Endothelial cell of umbilical vein (primary cell): Measurements from ENCODE around the gene ARMC8. TPM values are rescaled to one million over a fixed set of nuclear protein-coding genes. Genes with fewer than 3 reads are reported as not detected.
A peak's percentile ranks its signal among the peaks of the same experiment; 100 is the strongest.

Source experiments
- BruUV-seq: library from RNA; stranded (reverse); fragments of 400-500 nt; replicated peaks from 2 replicates; lab custom pipeline; 2021; lab: Mats Ljungman, UMichigan
- CTCF ChIA-PET: fragments of 300-600, 350-600 bp; sonication (Branson Sonifier 250); formaldehyde crosslinking; loops from one replicate; lab custom pipeline; 2021; ENCODE audit warnings: antibody characterized with exemption, inconsistent platforms; lab: Charles Lee
- POLR2A ChIA-PET: fragments of 300-600, 350-600 bp; sonication (Branson Sonifier 250); formaldehyde crosslinking; loops from one replicate; lab custom pipeline; 2021; ENCODE audit warnings: antibody characterized with exemption, inconsistent platforms; lab: Charles Lee
- DNase-seq: peaks from one replicate; pipeline ENCODE4 v3.0.0-alpha.2; 2011; ENCODE audit warnings: low read depth, low spot score
- FAIRE-seq: peaks from 2 replicates; lab custom pipeline; 2011; peaks lifted over from hg19 to GRCh38; lab: Jason Lieb, UNC
- H2AFZ ChIP-seq: 2 replicates; pipeline ENCODE4 v1.6.0; 2012; ENCODE audit warnings: low read depth, low read length, control low read depth, inconsistent platforms
- H3K27ac ChIP-seq: 2 replicates; pipeline ENCODE4 v1.5.1; 2011; ENCODE audit warnings: low read depth, mild to moderate bottlenecking, control low read depth, low read length, moderate library complexity; ENCODE audit not compliant: insufficient read depth
- H3K27me3 ChIP-seq, 2 experiments: 2 replicates each; pipeline versions ENCODE4 v1.6.0 to v1.6.1; 2011; ENCODE audit warnings: low read length in 2 of 2, mixed read lengths in 1 of 2; ENCODE audit not compliant: control insufficient read depth in 2 of 2, insufficient read depth in 2 of 2
- H3K36me3 ChIP-seq, 2 experiments: 2 replicates in 1 of 2; 3 replicates in 1 of 2; pipeline ENCODE4 v1.5.1; 2011; ENCODE audit warnings: low read length in 2 of 2, mild to moderate bottlenecking in 1 of 2, moderate library complexity in 1 of 2; ENCODE audit not compliant: control insufficient read depth in 2 of 2, insufficient read depth in 2 of 2; ENCODE audit errors: extremely low read depth in 1 of 2
- H3K4me1 ChIP-seq: 3 replicates; pipeline ENCODE4 v1.5.1; 2011; ENCODE audit warnings: mild to moderate bottlenecking, low read length; ENCODE audit not compliant: control insufficient read depth, insufficient read depth; ENCODE audit errors: extremely low read depth
- H3K4me2 ChIP-seq: 2 replicates; pipeline ENCODE4 v1.6.1; 2011; ENCODE audit warnings: low read length, control low read depth, mixed read lengths; ENCODE audit not compliant: insufficient read depth
- H3K4me3 ChIP-seq, 3 experiments: fragments of 200-600 bp in 1 of 3; sonication (generic), shearing (Covaris generic) in 1 of 3; replicated peaks in 1 of 3; 2 replicates each; pipeline ENCODE4 v1.5.1; 2011 to 2016; ENCODE audit warnings: control low read depth in 3 of 3, low read length in 3 of 3, mild to moderate bottlenecking in 2 of 3, inconsistent platforms in 1 of 3, low read depth in 1 of 3, moderate library complexity in 1 of 3; ENCODE audit not compliant: insufficient read depth in 1 of 3
- H3K79me2 ChIP-seq: 2 replicates; pipeline ENCODE4 v1.6.0; 2012; ENCODE audit warnings: low read length, inconsistent platforms; ENCODE audit not compliant: control insufficient read depth, insufficient read depth
- H3K9ac ChIP-seq: replicated peaks from 2 replicates; pipeline ENCODE3; 2011; ENCODE audit warnings: low read length, control low read depth; ENCODE audit not compliant: insufficient read depth; ENCODE audit errors: extremely low read depth
- H3K9me1 ChIP-seq: replicated peaks from 3 replicates; pipeline ENCODE4 v1.6.0; 2011; ENCODE audit warnings: mild to moderate bottlenecking, low read length; ENCODE audit not compliant: control insufficient read depth, insufficient read depth; ENCODE audit errors: extremely low read depth
- H3K9me3 ChIP-seq: replicated peaks from 2 replicates; pipeline ENCODE4 v1.5.1; 2012; ENCODE audit warnings: low read length, inconsistent platforms; ENCODE audit not compliant: control insufficient read depth, insufficient read depth
- H4K20me1 ChIP-seq: replicated peaks from 2 replicates; pipeline ENCODE3; 2011; ENCODE audit warnings: mild to moderate bottlenecking, low read length; ENCODE audit not compliant: control insufficient read depth, insufficient read depth; ENCODE audit errors: extremely low read depth
- EZH2 ChIP-seq: IDR thresholded peaks from 2 replicates; pipeline ENCODE4 v1.6.1; 2012; ENCODE audit warnings: borderline replicate concordance, low read depth, mild to moderate bottlenecking, moderate library complexity, low read length, inconsistent platforms; ENCODE audit not compliant: severe bottlenecking
- FOS ChIP-seq: IDR thresholded peaks from 2 replicates; pipeline ENCODE4 v1.6.1; 2011; ENCODE audit warnings: mild to moderate bottlenecking, low read length, moderate library complexity, borderline replicate concordance; ENCODE audit not compliant: insufficient read depth
- GATA2 ChIP-seq: IDR thresholded peaks from 2 replicates; pipeline ENCODE4 v1.7.0; 2011; ENCODE audit warnings: low read depth, mild to moderate bottlenecking, moderate library complexity, mixed read lengths, low read length; ENCODE audit not compliant: insufficient read length, insufficient read depth
- JUN ChIP-seq: IDR thresholded peaks from 2 replicates; pipeline ENCODE4 v1.6.1; 2011; ENCODE audit warnings: borderline replicate concordance, low read depth; ENCODE audit not compliant: insufficient read length, insufficient read depth
- MYC ChIP-seq: IDR thresholded peaks from one replicate; pipeline ENCODE4 v1.6.1; 2011; ENCODE audit warnings: mild to moderate bottlenecking, low read depth, low read length
- POLR2A ChIP-seq: IDR thresholded peaks from 2 replicates; pipeline ENCODE4 v1.6.1; 2012; ENCODE audit warnings: low read depth, mild to moderate bottlenecking, control low read depth, low read length
- POLR2AphosphoS5 ChIP-seq: IDR thresholded peaks from 2 replicates; pipeline ENCODE4 v1.6.1; 2012; ENCODE audit warnings: low read depth, mild to moderate bottlenecking, control low read depth, low read length, moderate library complexity; ENCODE audit not compliant: insufficient read depth
- dilution Hi-C: fragments of 300-500 bp; cut with MboI; formaldehyde crosslinking; loops from one replicate; pipeline ENCODE4 v1.15.0; 2019; ENCODE audit warnings: low sequenced_read_pairs; ENCODE audit not compliant: extremely low pct_ligation_motif_present
- intact Hi-C: fragments of 100-400 bp; cut with micrococcal nuclease; formaldehyde crosslinking; loops from one replicate; pipeline ENCODE4 v1.10.0; 2022
- polyA plus RNA-seq, 4 experiments: library from polyadenylated mRNA; depleted of rRNA in 3 of 4; stranded (reverse) in 3 of 4; unstranded in 1 of 4; fragments of >200 nt; gene quantifications; 2 replicates each; pipeline versions ENCODE4 v1.2.1 to v1.2.3, GENCODE V29; 2011 to 2012; ENCODE audit warnings: missing spikeins in 1 of 4
- total RNA-seq: library from RNA; stranded (reverse); gene quantifications from 2 replicates; pipeline ENCODE4 v1.2.3, GENCODE V29; 2021
- TF ChIP-seq, protein P1 (sequence below), 2 donors: IDR thresholded peaks; 1 replicate in 1 of 2; 2 replicates in 1 of 2; pipeline ENCODE4 v1.5.1; 2011; ENCODE audit warnings: low read length in 2 of 2, mild to moderate bottlenecking in 2 of 2, moderate library complexity in 2 of 2, control low read depth in 1 of 2, inconsistent platforms in 1 of 2, low read depth in 1 of 2; ENCODE audit not compliant: insufficient read depth in 1 of 2; ENCODE audit errors: extremely low read depth in 1 of 2
- TF ChIP-seq, protein P2 (sequence below): IDR thresholded peaks from 2 replicates; pipeline ENCODE4 v1.6.1; 2011; ENCODE audit not compliant: insufficient read depth, insufficient read length

The ARMC8 gene
- total and polyA plus RNA-seq, 2 donors (not counting 3 experiments of a cell fraction or from before 2014, with no cell fraction given): 39.6 to 46.0 TPM

DNA sequence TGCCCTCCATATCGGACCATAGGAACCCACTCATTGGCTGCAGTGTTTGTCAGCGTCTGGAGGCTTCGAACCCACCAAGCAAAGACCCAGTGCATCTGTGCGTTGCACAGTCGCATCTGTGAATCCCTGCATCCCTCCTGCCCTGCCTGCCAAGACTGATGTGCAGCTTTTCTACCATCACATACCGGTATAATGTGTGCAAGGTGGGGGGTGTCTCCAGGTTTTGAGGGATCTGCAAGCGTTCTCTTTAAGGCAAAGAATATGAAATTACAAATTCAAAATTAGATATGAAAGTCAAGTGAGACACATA is 142.8 kb downstream of the ARMC8 start:
- Histone ChIP-seq H3K36me3 (no peaks in the 10 kb centered on the region), H3K27me3 (peaks cover 6% of the 10 kb centered on the region in 2 experiments), H3K9me1 (no peaks in the 10 kb centered on the region), H3K4me3 (peak overlapping the region in 1 of 3 experiments; percentile 53), H3K79me2 (no peaks in the 10 kb centered on the region), H3K9me3 (no peaks in the 10 kb centered on the region), H3K9ac (no peak overlapping the region), H3K4me1 (peaks cover 14% of the 10 kb centered on the region), H3K4me2 (peak overlapping the region; percentile 75), H4K20me1 (no peaks in the 10 kb centered on the region), H3K27ac (no peak overlapping the region), H2AFZ (no peak overlapping the region)
- intact Hi-C loops (loop anchor here (1.0 to 10.0 kb wide), 3 partner anchors 87 to 265 kb away; partner anchors contain the start of genes ARMC8 and CEP70), dilution Hi-C loops (no loop called here)
- TF ChIP-seq POLR2A (no peak), GATA2 (no peak), EZH2 (no peak), POLR2AphosphoS5 (no peak), MYC (no peak), JUN (no peak), FOS (no peak)
- TF ChIP-seq, protein P1, sequence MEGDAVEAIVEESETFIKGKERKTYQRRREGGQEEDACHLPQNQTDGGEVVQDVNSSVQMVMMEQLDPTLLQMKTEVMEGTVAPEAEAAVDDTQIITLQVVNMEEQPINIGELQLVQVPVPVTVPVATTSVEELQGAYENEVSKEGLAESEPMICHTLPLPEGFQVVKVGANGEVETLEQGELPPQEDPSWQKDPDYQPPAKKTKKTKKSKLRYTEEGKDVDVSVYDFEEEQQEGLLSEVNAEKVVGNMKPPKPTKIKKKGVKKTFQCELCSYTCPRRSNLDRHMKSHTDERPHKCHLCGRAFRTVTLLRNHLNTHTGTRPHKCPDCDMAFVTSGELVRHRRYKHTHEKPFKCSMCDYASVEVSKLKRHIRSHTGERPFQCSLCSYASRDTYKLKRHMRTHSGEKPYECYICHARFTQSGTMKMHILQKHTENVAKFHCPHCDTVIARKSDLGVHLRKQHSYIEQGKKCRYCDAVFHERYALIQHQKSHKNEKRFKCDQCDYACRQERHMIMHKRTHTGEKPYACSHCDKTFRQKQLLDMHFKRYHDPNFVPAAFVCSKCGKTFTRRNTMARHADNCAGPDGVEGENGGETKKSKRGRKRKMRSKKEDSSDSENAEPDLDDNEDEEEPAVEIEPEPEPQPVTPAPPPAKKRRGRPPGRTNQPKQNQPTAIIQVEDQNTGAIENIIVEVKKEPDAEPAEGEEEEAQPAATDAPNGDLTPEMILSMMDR (IDR thresholded peaks at IDR 0.05; ENCODE audit: extremely low read depth in 1 of 2, insufficient read depth in 1 of 2, low read depth in 1 of 2, low read length in 2 of 2): no peak
- TF ChIP-seq, protein P2, sequence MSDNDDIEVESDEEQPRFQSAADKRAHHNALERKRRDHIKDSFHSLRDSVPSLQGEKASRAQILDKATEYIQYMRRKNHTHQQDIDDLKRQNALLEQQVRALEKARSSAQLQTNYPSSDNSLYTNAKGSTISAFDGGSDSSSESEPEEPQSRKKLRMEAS: no peak
- POLR2A ChIA-PET: no interaction called here
- no TSS peak for BruUV-seq
- DNase-seq (no peak), FAIRE-seq (no peak)
- CTCF ChIA-PET: interaction anchor here (1.0 to 1.7 kb wide), 5 partner anchors 17 to 594 kb away, joined by 3 to 10 read pairs (median 4); no protein-coding TSS in a partner anchor
